HCT116 (cell line): Measurements from ENCODE around the gene USO1. TPM values are rescaled to one million over a fixed set of nuclear protein-coding genes. Genes with fewer than 3 reads are reported as not detected.
A peak's percentile ranks its signal among the peaks of the same experiment; 100 is the strongest.

Experiments
- ATAC-seq: fragments of 200-7000 bp; cut with Tn5 transposase; 2 replicates; pipeline ENCODE4 v1.9.1; 2020; ENCODE audit warnings: mild to moderate bottlenecking, moderate library complexity
- BruUV-seq: library from RNA; stranded (reverse); fragments of 400-500 nt; replicated peaks from 2 replicates; lab custom pipeline; 2021; lab: Mats Ljungman, UMichigan
- CTCF ChIA-PET: fragments of 300-600 bp; sonication (Branson Sonifier 250); formaldehyde crosslinking; loops from one replicate; lab custom pipeline; 2021; ENCODE audit warnings: antibody characterized with exemption; lab: Charles Lee
- POLR2A ChIA-PET: fragments of 300-600, 350-600 bp; sonication (Branson Sonifier 250); formaldehyde crosslinking; loops from one replicate; lab custom pipeline; 2021; ENCODE audit warnings: antibody characterized with exemption; lab: Charles Lee
- RAD21 ChIA-PET, 2 experiments: fragments of 300-600 bp; sonication (Branson Sonifier 250); formaldehyde crosslinking; loops; one replicate each; lab custom pipeline; 2023; ENCODE audit warnings: low total read pairs in 2 of 2; ENCODE audit not compliant: uncharacterized antibody in 2 of 2, unreplicated experiment in 2 of 2, low non-redundant PET in 1 of 2; lab: Charles Lee
- DNase-seq: peaks from one replicate; pipeline ENCODE4 v3.0.0-alpha.2; 2010; ENCODE audit warnings: low read depth, low spot score
- H2AFZ ChIP-seq: fragments of 200-600 bp; shearing (Covaris generic), sonication (generic); 2 replicates; pipeline ENCODE4 v1.6.1; 2017; ENCODE audit warnings: low read depth, mixed run types, mixed read lengths, antibody characterized with exemption, low read length; ENCODE audit not compliant: poor library complexity, severe bottlenecking
- H3K27ac ChIP-seq: 2 replicates; pipeline ENCODE4 v1.5.1; 2012; ENCODE audit warnings: low read depth, low read length
- H3K27me3 ChIP-seq: fragments of 200-600 bp; sonication (generic); 2 replicates; pipeline ENCODE4 v1.6.1; 2016; ENCODE audit warnings: mixed run types, low read length, mixed read lengths; ENCODE audit not compliant: insufficient read depth
- H3K36me3 ChIP-seq, 2 experiments: fragments of 200-500 bp in 1 of 2; fragments of 200-600 bp in 1 of 2; sonication (Bioruptor generic) in 1 of 2; sonication (generic) in 1 of 2; 2 replicates each; pipeline versions ENCODE4 v1.5.1 to v1.6.1; 2014 to 2016; ENCODE audit warnings: low read length in 2 of 2, inconsistent platforms in 1 of 2, mixed read lengths in 1 of 2, mixed run types in 1 of 2; ENCODE audit not compliant: insufficient read depth in 2 of 2, control insufficient read depth in 1 of 2
- H3K4me1 ChIP-seq, 2 experiments: fragments of 200-600 bp in 1 of 2; sonication (generic) in 1 of 2; 2 replicates each; pipeline versions ENCODE4 v1.5.1 to v1.6.1; 2012 to 2017; ENCODE audit warnings: low read length in 2 of 2, inconsistent platforms in 1 of 2, mild to moderate bottlenecking in 1 of 2, mixed read lengths in 1 of 2, mixed run types in 1 of 2, moderate library complexity in 1 of 2; ENCODE audit not compliant: insufficient read depth in 2 of 2, control insufficient read depth in 1 of 2
- H3K4me2 ChIP-seq: fragments of 200-600 bp; sonication (generic); 2 replicates; pipeline ENCODE4 v1.6.1; 2017; ENCODE audit warnings: mixed run types, low read length, mixed read lengths
- H3K4me3 ChIP-seq, 2 experiments: fragments of 200-600 bp in 1 of 2; sonication (generic) in 1 of 2; replicated peaks in 1 of 2; 2 replicates each; pipeline ENCODE4 v1.5.1; 2011 to 2016; ENCODE audit warnings: low read length in 2 of 2, control low read depth in 1 of 2, low read depth in 1 of 2, mild to moderate bottlenecking in 1 of 2, mixed read lengths in 1 of 2, mixed run types in 1 of 2
- H3K79me2 ChIP-seq: fragments of 200-600 bp; sonication (generic); 2 replicates; pipeline ENCODE4 v1.6.1; 2017; ENCODE audit warnings: mild to moderate bottlenecking, mixed run types, low read length, moderate library complexity, mixed read lengths; ENCODE audit not compliant: insufficient read depth
- H3K9ac ChIP-seq: fragments of 200-600 bp; sonication (generic); 2 replicates; pipeline ENCODE4 v1.6.1; 2016; ENCODE audit warnings: low read length, mixed read lengths
- H3K9me2 ChIP-seq: fragments of 200-600 bp; sonication (generic), shearing (Covaris generic); 2 replicates; pipeline ENCODE4 v1.6.1; 2017; ENCODE audit warnings: mixed run types, mild to moderate bottlenecking, moderate library complexity; ENCODE audit not compliant: insufficient read depth
- H3K9me3 ChIP-seq, 2 experiments: fragments of 200-500 bp in 1 of 2; fragments of 200-600 bp in 1 of 2; sonication (Bioruptor generic) in 1 of 2; sonication (generic) in 1 of 2; 2 replicates each; pipeline ENCODE4 v1.6.1; 2014 to 2017; ENCODE audit warnings: low read length in 2 of 2, mixed read lengths in 2 of 2, inconsistent platforms in 1 of 2, low read depth in 1 of 2, mild to moderate bottlenecking in 1 of 2, mixed run types in 1 of 2, moderate library complexity in 1 of 2; ENCODE audit not compliant: control insufficient read depth in 1 of 2, insufficient read depth in 1 of 2
- H4K20me1 ChIP-seq: fragments of 200-600 bp; sonication (generic), shearing (Covaris generic); 2 replicates; pipeline ENCODE4 v1.6.1; 2017; ENCODE audit warnings: mixed run types, mild to moderate bottlenecking, moderate library complexity; ENCODE audit not compliant: insufficient read depth
- CEBPB ChIP-seq: IDR thresholded peaks from 2 replicates; pipeline ENCODE4 v1.6.1; 2012; ENCODE audit warnings: low read depth
- EGR1 ChIP-seq: IDR thresholded peaks from 2 replicates; pipeline ENCODE4 v1.6.1; 2012; ENCODE audit warnings: low read depth
- ELF1 ChIP-seq: IDR thresholded peaks from 2 replicates; pipeline ENCODE4 v1.6.1; 2012; ENCODE audit warnings: low read depth, borderline replicate concordance
- EZH2 ChIP-seq: fragments of 200-600 bp; sonication (generic); IDR thresholded peaks from 2 replicates; pipeline ENCODE4 v1.6.1; 2017; ENCODE audit warnings: antibody characterized with exemption, mixed run types
- JUND ChIP-seq: IDR thresholded peaks from 2 replicates; pipeline ENCODE4 v1.6.1; 2012
- RAD21 ChIP-seq: IDR thresholded peaks from 2 replicates; pipeline ENCODE4 v1.6.1; 2012; ENCODE audit warnings: low read depth, mild to moderate bottlenecking
- SIN3A ChIP-seq: IDR thresholded peaks from 2 replicates; pipeline ENCODE4 v1.6.1; 2012; ENCODE audit warnings: low read depth
- SP1 ChIP-seq: IDR thresholded peaks from 2 replicates; pipeline ENCODE4 v1.6.1; 2012; ENCODE audit warnings: low read depth
- TCF7L2 ChIP-seq: IDR thresholded peaks from 2 replicates; pipeline ENCODE4 v1.7.0; 2011; ENCODE audit warnings: borderline replicate concordance, inconsistent platforms; ENCODE audit not compliant: insufficient read depth, insufficient read length; ENCODE audit errors: extremely low read depth
- ZFX ChIP-seq: fragments of 450-650 bp; IDR thresholded peaks from 2 replicates; pipeline ENCODE4 v1.6.1; 2017
- ZNF274 ChIP-seq: fragments of 200-500 bp; sonication (Bioruptor generic); IDR thresholded peaks from 2 replicates; pipeline ENCODE4 v1.6.1; 2014; ENCODE audit warnings: mild to moderate bottlenecking, low read depth, low read length, inconsistent platforms
- intact Hi-C: fragments of 100-400 bp; cut with micrococcal nuclease; formaldehyde crosslinking; loops from 2 replicates; pipeline ENCODE4 v1.10.0; 2022
- total RNA-seq: library from RNA; stranded (reverse); gene quantifications from one replicate; pipeline ENCODE4 v1.2.1, GENCODE V29; 2021; ENCODE audit not compliant: unreplicated experiment
- TF ChIP-seq, protein P1 (sequence below): IDR thresholded peaks from 2 replicates; pipeline ENCODE4 v1.6.1; 2012
- TF ChIP-seq, protein P2 (sequence below): IDR thresholded peaks from 2 replicates; pipeline ENCODE4 v1.6.1; 2011; ENCODE audit warnings: mild to moderate bottlenecking, low read length, moderate library complexity; ENCODE audit not compliant: insufficient replicate concordance; ENCODE audit errors: extremely low read depth

Gene USO1
- total RNA-seq, 1 experiment from 2014 or later, result 72.7 TPM

DNA sequence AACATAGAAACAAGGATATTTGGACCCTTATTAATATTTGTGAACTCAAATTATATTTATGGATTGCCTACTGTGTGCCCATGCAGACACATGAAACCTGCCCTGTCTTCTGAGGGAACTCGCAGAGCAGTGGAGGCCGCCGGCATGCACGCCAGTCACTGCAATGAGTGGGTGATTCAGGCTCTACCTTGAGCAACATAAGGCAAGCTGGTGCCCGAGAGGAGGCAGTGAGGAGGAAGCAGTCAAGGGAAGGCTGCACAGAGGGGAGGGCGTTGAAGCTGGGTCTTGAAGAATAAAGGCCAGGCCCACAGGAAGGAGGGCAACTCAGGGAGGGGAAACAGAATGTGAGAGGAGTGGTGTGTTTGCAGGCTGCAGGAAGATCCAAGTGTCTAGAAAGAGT is 125.1 kb downstream of the USO1 start:
- Histone ChIP-seq H4K20me1 (no peaks in the 10 kb centered on the region), H3K27me3 (no peaks in the 10 kb centered on the region), H2AFZ (peak overlapping the region; percentile 94), H3K9me2 (no peaks in the 10 kb centered on the region), H3K79me2 (no peaks in the 10 kb centered on the region), H3K9me3 (no peaks in the 10 kb centered on the region), H3K27ac (no peak overlapping the region), H3K9ac (no peak overlapping the region), H3K4me2 (no peak overlapping the region), H3K36me3 (no peaks in the 10 kb centered on the region), H3K4me1 (peaks cover 0 to 16% of the 10 kb centered on the region in 2 experiments; a peak in 2 of 4 replicates), H3K4me3 (no peak overlapping the region)
- POLR2A ChIA-PET, result no interaction called here
- BruUV-seq, result no TSS peak
- TF ChIP-seq CEBPB, result no peak
- no peak for TF ChIP-seq ZFX
- TF ChIP-seq EGR1, result no peak
- no peak for TF ChIP-seq TCF7L2
- TF ChIP-seq SP1, result no peak
- no peak for TF ChIP-seq SIN3A
- no peak for TF ChIP-seq RAD21
- TF ChIP-seq, protein P1, sequence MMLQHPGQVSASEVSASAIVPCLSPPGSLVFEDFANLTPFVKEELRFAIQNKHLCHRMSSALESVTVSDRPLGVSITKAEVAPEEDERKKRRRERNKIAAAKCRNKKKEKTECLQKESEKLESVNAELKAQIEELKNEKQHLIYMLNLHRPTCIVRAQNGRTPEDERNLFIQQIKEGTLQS, result no peak
- TF ChIP-seq JUND, result no peak
- TF ChIP-seq EZH2, result no peak
- TF ChIP-seq, protein P2, sequence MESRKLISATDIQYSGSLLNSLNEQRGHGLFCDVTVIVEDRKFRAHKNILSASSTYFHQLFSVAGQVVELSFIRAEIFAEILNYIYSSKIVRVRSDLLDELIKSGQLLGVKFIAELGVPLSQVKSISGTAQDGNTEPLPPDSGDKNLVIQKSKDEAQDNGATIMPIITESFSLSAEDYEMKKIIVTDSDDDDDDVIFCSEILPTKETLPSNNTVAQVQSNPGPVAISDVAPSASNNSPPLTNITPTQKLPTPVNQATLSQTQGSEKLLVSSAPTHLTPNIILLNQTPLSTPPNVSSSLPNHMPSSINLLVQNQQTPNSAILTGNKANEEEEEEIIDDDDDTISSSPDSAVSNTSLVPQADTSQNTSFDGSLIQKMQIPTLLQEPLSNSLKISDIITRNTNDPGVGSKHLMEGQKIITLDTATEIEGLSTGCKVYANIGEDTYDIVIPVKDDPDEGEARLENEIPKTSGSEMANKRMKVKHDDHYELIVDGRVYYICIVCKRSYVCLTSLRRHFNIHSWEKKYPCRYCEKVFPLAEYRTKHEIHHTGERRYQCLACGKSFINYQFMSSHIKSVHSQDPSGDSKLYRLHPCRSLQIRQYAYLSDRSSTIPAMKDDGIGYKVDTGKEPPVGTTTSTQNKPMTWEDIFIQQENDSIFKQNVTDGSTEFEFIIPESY, result no peak
- TF ChIP-seq ELF1, result no peak
- TF ChIP-seq ZNF274, result no peak
- CTCF ChIA-PET, result no interaction called here
- intact Hi-C loops, result loop anchor here (10.0 kb wide), 1 partner anchor 195 kb away; no protein-coding TSS in a partner anchor
- ATAC-seq, result no peak
- DNase-seq, result no peak
- RAD21 ChIA-PET, result no interaction called here
